ENCODE data around the gene HAUS5. TPM values are rescaled to one million over a fixed set of nuclear protein-coding genes. Genes with fewer than 3 reads are reported as not detected.

HAUS5 gene
- total and polyA plus RNA-seq, 10 of the 15 experiments (the other 5 are each of a cell fraction or from before 2014, with no cell fraction given) = 3.1 to 32.6 (median 17.6) TPM

DNA sequence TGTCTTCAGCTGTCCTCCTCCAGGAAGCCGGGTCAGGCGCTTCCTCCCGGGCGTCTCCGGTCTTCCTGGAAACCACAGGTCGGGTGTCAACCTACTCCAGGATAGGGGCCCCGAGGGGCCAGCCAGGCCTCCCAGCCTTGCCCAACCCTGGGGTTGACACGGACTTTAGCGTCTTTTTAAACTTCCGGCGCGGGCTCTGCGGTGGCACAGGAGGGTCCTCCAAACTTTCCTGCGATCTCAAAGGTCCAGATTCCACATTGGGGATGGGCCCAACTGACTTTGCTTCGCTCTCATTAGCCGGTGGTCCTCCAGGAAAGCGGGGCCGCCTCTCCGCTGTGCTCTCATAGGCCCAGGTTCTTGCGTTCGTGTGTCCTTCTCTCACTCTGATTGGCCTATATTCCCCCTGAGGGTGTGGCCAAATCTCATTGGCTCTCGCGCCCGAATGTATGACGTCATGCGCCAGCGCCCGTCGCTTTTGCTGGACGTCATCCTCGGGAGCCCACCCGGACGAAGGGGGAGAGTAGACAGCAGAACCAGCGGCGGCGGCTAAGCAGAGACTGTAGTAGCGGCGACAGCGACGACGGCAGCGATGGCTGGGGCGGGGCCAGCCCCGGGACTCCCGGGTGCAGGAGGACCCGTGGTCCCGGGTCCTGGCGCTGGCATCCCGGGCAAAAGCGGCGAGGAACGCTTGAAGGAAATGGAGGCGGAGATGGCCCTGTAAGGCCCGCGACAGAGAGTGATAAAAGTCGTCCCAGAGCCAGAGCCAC lies 16.2 kb downstream of the HAUS5 start, which contains the start of gene RBM42 (continued):
- TF ChIP-seq SMC3 (IDR thresholded peaks at IDR 0.05; ENCODE audit: borderline replicate concordance, low read length) = peak; percentile 24; the same call in 1 of the 2 replicates
- no peak for TF ChIP-seq EZH2 (IDR thresholded peaks at IDR 0.05; ENCODE audit: borderline replicate concordance, control insufficient read depth, low read depth, low read length)
- TF ChIP-seq, protein P1, sequence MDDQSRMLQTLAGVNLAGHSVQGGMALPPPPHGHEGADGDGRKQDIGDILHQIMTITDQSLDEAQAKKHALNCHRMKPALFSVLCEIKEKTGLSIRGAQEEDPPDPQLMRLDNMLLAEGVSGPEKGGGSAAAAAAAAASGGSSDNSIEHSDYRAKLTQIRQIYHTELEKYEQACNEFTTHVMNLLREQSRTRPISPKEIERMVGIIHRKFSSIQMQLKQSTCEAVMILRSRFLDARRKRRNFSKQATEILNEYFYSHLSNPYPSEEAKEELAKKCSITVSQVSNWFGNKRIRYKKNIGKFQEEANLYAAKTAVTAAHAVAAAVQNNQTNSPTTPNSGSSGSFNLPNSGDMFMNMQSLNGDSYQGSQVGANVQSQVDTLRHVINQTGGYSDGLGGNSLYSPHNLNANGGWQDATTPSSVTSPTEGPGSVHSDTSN (IDR thresholded peaks at IDR 0.05; ENCODE audit: insufficient replicate concordance, low read depth, low read length) = peak; percentile 67
- TF ChIP-seq RCOR1 (conservative IDR thresholded peaks at IDR 0.05; ENCODE audit: low read depth, low read length) = 0 out of 2 replicates have a peak, but pooled peaks have one; percentile 53
- TF ChIP-seq RFX5 (IDR thresholded peaks at IDR 0.05; ENCODE audit: low read depth, low read length) = peak; percentile 88
- peak; percentile 91 for TF ChIP-seq KLF5 (IDR thresholded peaks at IDR 0.05; ENCODE audit: partially characterized antibody)
- TF ChIP-seq CBFB (IDR thresholded peaks at IDR 0.05; ENCODE audit: low read depth) = peak; percentile 68
- no peak; the same call in 1 of the 2 replicates for TF ChIP-seq NR2C1 (IDR thresholded peaks at IDR 0.05)
- TF ChIP-seq SKIL (IDR thresholded peaks at IDR 0.05; ENCODE audit: low read depth, poor library complexity, severe bottlenecking) = peak; percentile 93
- TF ChIP-seq ZNF24 (IDR thresholded peaks at IDR 0.05) = no peak
- TF ChIP-seq TBL1XR1 (IDR thresholded peaks at IDR 0.05; ENCODE audit: low read depth, low read length) = no peak
- no peak for TF ChIP-seq USF2 (IDR thresholded peaks at IDR 0.05; ENCODE audit: borderline replicate concordance, low read depth, low read length)
- TF ChIP-seq JUND (IDR thresholded peaks at IDR 0.05; ENCODE audit: low read depth, low read length) = peak; percentile 95
- TF ChIP-seq MYC (IDR thresholded peaks at IDR 0.05; ENCODE audit: insufficient read depth, insufficient read length, insufficient replicate concordance, low read length, severe bottlenecking) = no peak
- TF ChIP-seq, protein P2, sequence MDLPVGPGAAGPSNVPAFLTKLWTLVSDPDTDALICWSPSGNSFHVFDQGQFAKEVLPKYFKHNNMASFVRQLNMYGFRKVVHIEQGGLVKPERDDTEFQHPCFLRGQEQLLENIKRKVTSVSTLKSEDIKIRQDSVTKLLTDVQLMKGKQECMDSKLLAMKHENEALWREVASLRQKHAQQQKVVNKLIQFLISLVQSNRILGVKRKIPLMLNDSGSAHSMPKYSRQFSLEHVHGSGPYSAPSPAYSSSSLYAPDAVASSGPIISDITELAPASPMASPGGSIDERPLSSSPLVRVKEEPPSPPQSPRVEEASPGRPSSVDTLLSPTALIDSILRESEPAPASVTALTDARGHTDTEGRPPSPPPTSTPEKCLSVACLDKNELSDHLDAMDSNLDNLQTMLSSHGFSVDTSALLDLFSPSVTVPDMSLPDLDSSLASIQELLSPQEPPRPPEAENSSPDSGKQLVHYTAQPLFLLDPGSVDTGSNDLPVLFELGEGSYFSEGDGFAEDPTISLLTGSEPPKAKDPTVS (IDR thresholded peaks at IDR 0.05; ENCODE audit: low read depth, low read length) = peak; percentile 66; the same call in 1 of the 2 replicates
- TF ChIP-seq, protein P3, sequence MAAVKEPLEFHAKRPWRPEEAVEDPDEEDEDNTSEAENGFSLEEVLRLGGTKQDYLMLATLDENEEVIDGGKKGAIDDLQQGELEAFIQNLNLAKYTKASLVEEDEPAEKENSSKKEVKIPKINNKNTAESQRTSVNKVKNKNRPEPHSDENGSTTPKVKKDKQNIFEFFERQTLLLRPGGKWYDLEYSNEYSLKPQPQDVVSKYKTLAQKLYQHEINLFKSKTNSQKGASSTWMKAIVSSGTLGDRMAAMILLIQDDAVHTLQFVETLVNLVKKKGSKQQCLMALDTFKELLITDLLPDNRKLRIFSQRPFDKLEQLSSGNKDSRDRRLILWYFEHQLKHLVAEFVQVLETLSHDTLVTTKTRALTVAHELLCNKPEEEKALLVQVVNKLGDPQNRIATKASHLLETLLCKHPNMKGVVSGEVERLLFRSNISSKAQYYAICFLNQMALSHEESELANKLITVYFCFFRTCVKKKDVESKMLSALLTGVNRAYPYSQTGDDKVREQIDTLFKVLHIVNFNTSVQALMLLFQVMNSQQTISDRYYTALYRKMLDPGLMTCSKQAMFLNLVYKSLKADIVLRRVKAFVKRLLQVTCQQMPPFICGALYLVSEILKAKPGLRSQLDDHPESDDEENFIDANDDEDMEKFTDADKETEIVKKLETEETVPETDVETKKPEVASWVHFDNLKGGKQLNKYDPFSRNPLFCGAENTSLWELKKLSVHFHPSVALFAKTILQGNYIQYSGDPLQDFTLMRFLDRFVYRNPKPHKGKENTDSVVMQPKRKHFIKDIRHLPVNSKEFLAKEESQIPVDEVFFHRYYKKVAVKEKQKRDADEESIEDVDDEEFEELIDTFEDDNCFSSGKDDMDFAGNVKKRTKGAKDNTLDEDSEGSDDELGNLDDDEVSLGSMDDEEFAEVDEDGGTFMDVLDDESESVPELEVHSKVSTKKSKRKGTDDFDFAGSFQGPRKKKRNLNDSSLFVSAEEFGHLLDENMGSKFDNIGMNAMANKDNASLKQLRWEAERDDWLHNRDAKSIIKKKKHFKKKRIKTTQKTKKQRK (IDR thresholded peaks at IDR 0.05; ENCODE audit: low read depth, low read length) = peak; percentile 89
- peak; percentile 97 for TF ChIP-seq NFYB (IDR thresholded peaks at IDR 0.05; ENCODE audit: insufficient read depth, low read depth, low read length)
- no peak for TF ChIP-seq MTA2 (IDR thresholded peaks at IDR 0.05; ENCODE audit: low read depth)
- no peak for TF ChIP-seq CHD4 (IDR thresholded peaks at IDR 0.05)
- TF ChIP-seq SPI1 (IDR thresholded peaks at IDR 0.05; ENCODE audit: borderline replicate concordance, insufficient read depth, low read depth, low read length) = no peak
